Measurements from ENCODE around the gene ANLN. TPM values are rescaled to one million over a fixed set of nuclear protein-coding genes. Genes with fewer than 3 reads are reported as not detected.

ANLN gene
- total and polyA plus RNA-seq, 9 of the 15 experiments (the other 6 are each of a cell fraction or from before 2014, with no cell fraction given), result 18.1 to 66.2 (median 38.7) TPM

GRCh38 chr7:36390199-36391090 is 783 bp downstream of the ANLN start (continued):
- TF ChIP-seq ZNF79 (CRISPR knock-in tag; IDR thresholded peaks at IDR 0.05; ENCODE audit: low read depth), result no peak
- TF ChIP-seq, protein P1, sequence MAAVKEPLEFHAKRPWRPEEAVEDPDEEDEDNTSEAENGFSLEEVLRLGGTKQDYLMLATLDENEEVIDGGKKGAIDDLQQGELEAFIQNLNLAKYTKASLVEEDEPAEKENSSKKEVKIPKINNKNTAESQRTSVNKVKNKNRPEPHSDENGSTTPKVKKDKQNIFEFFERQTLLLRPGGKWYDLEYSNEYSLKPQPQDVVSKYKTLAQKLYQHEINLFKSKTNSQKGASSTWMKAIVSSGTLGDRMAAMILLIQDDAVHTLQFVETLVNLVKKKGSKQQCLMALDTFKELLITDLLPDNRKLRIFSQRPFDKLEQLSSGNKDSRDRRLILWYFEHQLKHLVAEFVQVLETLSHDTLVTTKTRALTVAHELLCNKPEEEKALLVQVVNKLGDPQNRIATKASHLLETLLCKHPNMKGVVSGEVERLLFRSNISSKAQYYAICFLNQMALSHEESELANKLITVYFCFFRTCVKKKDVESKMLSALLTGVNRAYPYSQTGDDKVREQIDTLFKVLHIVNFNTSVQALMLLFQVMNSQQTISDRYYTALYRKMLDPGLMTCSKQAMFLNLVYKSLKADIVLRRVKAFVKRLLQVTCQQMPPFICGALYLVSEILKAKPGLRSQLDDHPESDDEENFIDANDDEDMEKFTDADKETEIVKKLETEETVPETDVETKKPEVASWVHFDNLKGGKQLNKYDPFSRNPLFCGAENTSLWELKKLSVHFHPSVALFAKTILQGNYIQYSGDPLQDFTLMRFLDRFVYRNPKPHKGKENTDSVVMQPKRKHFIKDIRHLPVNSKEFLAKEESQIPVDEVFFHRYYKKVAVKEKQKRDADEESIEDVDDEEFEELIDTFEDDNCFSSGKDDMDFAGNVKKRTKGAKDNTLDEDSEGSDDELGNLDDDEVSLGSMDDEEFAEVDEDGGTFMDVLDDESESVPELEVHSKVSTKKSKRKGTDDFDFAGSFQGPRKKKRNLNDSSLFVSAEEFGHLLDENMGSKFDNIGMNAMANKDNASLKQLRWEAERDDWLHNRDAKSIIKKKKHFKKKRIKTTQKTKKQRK (IDR thresholded peaks at IDR 0.05; ENCODE audit: borderline replicate concordance, low read depth, low read length), result no peak
- 0 out of 2 replicates have a peak, but pooled peaks have one; percentile 23 for TF ChIP-seq PHF21A (IDR thresholded peaks at IDR 0.05; ENCODE audit: borderline replicate concordance, low read depth)
- TF ChIP-seq, protein P2, sequence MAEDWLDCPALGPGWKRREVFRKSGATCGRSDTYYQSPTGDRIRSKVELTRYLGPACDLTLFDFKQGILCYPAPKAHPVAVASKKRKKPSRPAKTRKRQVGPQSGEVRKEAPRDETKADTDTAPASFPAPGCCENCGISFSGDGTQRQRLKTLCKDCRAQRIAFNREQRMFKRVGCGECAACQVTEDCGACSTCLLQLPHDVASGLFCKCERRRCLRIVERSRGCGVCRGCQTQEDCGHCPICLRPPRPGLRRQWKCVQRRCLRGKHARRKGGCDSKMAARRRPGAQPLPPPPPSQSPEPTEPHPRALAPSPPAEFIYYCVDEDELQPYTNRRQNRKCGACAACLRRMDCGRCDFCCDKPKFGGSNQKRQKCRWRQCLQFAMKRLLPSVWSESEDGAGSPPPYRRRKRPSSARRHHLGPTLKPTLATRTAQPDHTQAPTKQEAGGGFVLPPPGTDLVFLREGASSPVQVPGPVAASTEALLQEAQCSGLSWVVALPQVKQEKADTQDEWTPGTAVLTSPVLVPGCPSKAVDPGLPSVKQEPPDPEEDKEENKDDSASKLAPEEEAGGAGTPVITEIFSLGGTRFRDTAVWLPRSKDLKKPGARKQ (CRISPR knock-in tag; IDR thresholded peaks at IDR 0.05), result no peak
- TF ChIP-seq RBM39 (optimal IDR thresholded peaks at IDR 0.05; ENCODE audit: low read depth, low read length), result peak; percentile 74
- peak; percentile 55; the same call in 1 of the 2 replicates for TF ChIP-seq NR2C2 (CRISPR knock-in tag; IDR thresholded peaks at IDR 0.05)
- TF ChIP-seq NR2C2 (tag; IDR thresholded peaks at IDR 0.05), result no peak; the same call in none of the 2 replicates
- TF ChIP-seq ZNF224 (CRISPR knock-in tag; IDR thresholded peaks at IDR 0.05), result peak; percentile 86; the same call in 1 of the 2 replicates
- TF ChIP-seq XRCC3 (IDR thresholded peaks at IDR 0.05), result no peak
- TF ChIP-seq SMAD1 (IDR thresholded peaks at IDR 0.05; ENCODE audit: low read depth, low read length, partially characterized antibody), result no peak
- peak; percentile 86 for TF ChIP-seq ZNF24 (IDR thresholded peaks at IDR 0.05)
- TF ChIP-seq PHF8 (IDR thresholded peaks at IDR 0.05; ENCODE audit: borderline replicate concordance, low read length), result peak; percentile 67; the same call in 1 of the 2 replicates
- TF ChIP-seq, protein P3, sequence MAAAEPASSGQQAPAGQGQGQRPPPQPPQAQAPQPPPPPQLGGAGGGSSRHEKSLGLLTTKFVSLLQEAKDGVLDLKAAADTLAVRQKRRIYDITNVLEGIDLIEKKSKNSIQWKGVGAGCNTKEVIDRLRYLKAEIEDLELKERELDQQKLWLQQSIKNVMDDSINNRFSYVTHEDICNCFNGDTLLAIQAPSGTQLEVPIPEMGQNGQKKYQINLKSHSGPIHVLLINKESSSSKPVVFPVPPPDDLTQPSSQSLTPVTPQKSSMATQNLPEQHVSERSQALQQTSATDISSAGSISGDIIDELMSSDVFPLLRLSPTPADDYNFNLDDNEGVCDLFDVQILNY (CRISPR knock-in tag; IDR thresholded peaks at IDR 0.05), result no peak
- TF ChIP-seq, protein P4, sequence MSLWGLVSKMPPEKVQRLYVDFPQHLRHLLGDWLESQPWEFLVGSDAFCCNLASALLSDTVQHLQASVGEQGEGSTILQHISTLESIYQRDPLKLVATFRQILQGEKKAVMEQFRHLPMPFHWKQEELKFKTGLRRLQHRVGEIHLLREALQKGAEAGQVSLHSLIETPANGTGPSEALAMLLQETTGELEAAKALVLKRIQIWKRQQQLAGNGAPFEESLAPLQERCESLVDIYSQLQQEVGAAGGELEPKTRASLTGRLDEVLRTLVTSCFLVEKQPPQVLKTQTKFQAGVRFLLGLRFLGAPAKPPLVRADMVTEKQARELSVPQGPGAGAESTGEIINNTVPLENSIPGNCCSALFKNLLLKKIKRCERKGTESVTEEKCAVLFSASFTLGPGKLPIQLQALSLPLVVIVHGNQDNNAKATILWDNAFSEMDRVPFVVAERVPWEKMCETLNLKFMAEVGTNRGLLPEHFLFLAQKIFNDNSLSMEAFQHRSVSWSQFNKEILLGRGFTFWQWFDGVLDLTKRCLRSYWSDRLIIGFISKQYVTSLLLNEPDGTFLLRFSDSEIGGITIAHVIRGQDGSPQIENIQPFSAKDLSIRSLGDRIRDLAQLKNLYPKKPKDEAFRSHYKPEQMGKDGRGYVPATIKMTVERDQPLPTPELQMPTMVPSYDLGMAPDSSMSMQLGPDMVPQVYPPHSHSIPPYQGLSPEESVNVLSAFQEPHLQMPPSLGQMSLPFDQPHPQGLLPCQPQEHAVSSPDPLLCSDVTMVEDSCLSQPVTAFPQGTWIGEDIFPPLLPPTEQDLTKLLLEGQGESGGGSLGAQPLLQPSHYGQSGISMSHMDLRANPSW (CRISPR knock-in tag; IDR thresholded peaks at IDR 0.05), result no peak; the same call in 1 of the 2 replicates
- no peak for TF ChIP-seq DMBX1 (CRISPR knock-in tag; IDR thresholded peaks at IDR 0.05; ENCODE audit: borderline replicate concordance)
- TF ChIP-seq NUFIP1 (IDR thresholded peaks at IDR 0.05; ENCODE audit: partially characterized antibody), result no peak
- peak; percentile 67; the same call in 1 of the 2 replicates for TF ChIP-seq DPF2 (IDR thresholded peaks at IDR 0.05)
